IMR-90 (cell line): Measurements from ENCODE around the gene ELAC1. TPM values are rescaled to one million over a fixed set of nuclear protein-coding genes. Genes with fewer than 3 reads are reported as not detected.

Experiments
- ATAC-seq: fragments of 200-7000 bp; cut with Tn5 transposase; 2 replicates; pipeline ENCODE4 v1.9.1; 2020; ENCODE audit warnings: low read depth, mild to moderate bottlenecking, moderate library complexity
- BruUV-seq: library from RNA; stranded (reverse); fragments of 400-500 nt; replicated peaks from 2 replicates; lab custom pipeline; 2021; lab: Mats Ljungman, UMichigan
- CTCF ChIA-PET: fragments of 300-600 bp; formaldehyde crosslinking; extraction: SDS; loops from one replicate; lab custom pipeline; 2021; ENCODE audit warnings: antibody characterized with exemption; lab: Yijun Ruan, JAX
- POLR2A ChIA-PET: fragments of 300-600 bp; sonication (Branson Sonifier 250); formaldehyde crosslinking; loops from one replicate; lab custom pipeline; 2022; ENCODE audit warnings: antibody characterized with exemption; ENCODE audit not compliant: unreplicated experiment; lab: Charles Lee
- DNase-seq: peaks from one replicate; pipeline ENCODE4 v3.0.0; 2013
- H2AFZ ChIP-seq: replicated peaks from 2 replicates; pipeline ENCODE3; 2013; ENCODE audit warnings: low read length, mild to moderate bottlenecking; ENCODE audit not compliant: poor library complexity
- H2AK5ac ChIP-seq: 2 replicates; pipeline ENCODE4 v1.6.1; 2013; ENCODE audit warnings: low read depth, low read length, inconsistent platforms
- H2AK9ac ChIP-seq: replicated peaks from 2 replicates; pipeline ENCODE3; 2013; ENCODE audit warnings: mild to moderate bottlenecking, low read depth, low read length, moderate library complexity; ENCODE audit not compliant: poor library complexity
- H2BK120ac ChIP-seq: 2 replicates; pipeline ENCODE4 v1.6.1; 2013; ENCODE audit warnings: low read depth, low read length, inconsistent platforms
- H2BK15ac ChIP-seq: 3 replicates; pipeline ENCODE4 v1.6.1; 2013; ENCODE audit warnings: low read depth, low read length, inconsistent platforms
- H2BK20ac ChIP-seq: 2 replicates; pipeline ENCODE4 v1.6.1; 2013; ENCODE audit warnings: low read depth, mild to moderate bottlenecking, inconsistent platforms, low read length, moderate library complexity
- H2BK5ac ChIP-seq: 2 replicates; pipeline ENCODE4 v1.6.1; 2013; ENCODE audit warnings: mild to moderate bottlenecking, low read depth, low read length, inconsistent platforms; ENCODE audit not compliant: poor library complexity, severe bottlenecking
- H3K14ac ChIP-seq: replicated peaks from 2 replicates; pipeline ENCODE4 v1.6.1; 2013; ENCODE audit warnings: low read depth, low read length, inconsistent platforms
- H3K18ac ChIP-seq: 2 replicates; pipeline ENCODE4 v1.6.1; 2013; ENCODE audit warnings: low read depth, low read length, control low read depth
- H3K23ac ChIP-seq: 2 replicates; pipeline ENCODE4 v1.6.1; 2013; ENCODE audit warnings: low read depth, low read length, inconsistent platforms
- H3K27ac ChIP-seq: 2 replicates; pipeline ENCODE4 v1.5.1; 2013; ENCODE audit warnings: mild to moderate bottlenecking, control low read depth, low read length; ENCODE audit not compliant: insufficient read depth
- H3K27me3 ChIP-seq: 2 replicates; pipeline ENCODE4 v1.6.1; 2013; ENCODE audit warnings: low read length; ENCODE audit not compliant: control insufficient read depth, insufficient read depth
- H3K36me3 ChIP-seq: 2 replicates; pipeline ENCODE4 v1.6.1; 2013; ENCODE audit warnings: low read length, mixed read lengths; ENCODE audit not compliant: control insufficient read depth, insufficient read depth
- H3K4ac ChIP-seq: 2 replicates; pipeline ENCODE4 v1.6.1; 2013; ENCODE audit warnings: low read depth, low read length, inconsistent platforms
- H3K4me1 ChIP-seq: 2 replicates; pipeline ENCODE4 v1.6.1; 2013; ENCODE audit warnings: low read length, mixed read lengths; ENCODE audit not compliant: control insufficient read depth, insufficient read depth
- H3K4me2 ChIP-seq: 2 replicates; pipeline ENCODE4 v1.6.1; 2013; ENCODE audit warnings: low read depth, mild to moderate bottlenecking, control low read depth, low read length, moderate library complexity
- H3K4me3 ChIP-seq: 2 replicates; pipeline ENCODE4 v1.5.1; 2013; ENCODE audit warnings: low read depth, mild to moderate bottlenecking, control low read depth, low read length, moderate library complexity; ENCODE audit not compliant: insufficient read depth
- H3K56ac ChIP-seq: 2 replicates; pipeline ENCODE4 v1.6.1; 2013; ENCODE audit warnings: low read length, inconsistent platforms; ENCODE audit not compliant: insufficient read depth; ENCODE audit errors: extremely low read depth
- H3K79me1 ChIP-seq, 2 experiments: 2 replicates each; pipeline ENCODE4 v1.6.1; 2013; ENCODE audit warnings: low read length in 2 of 2, inconsistent platforms in 1 of 2, low read depth in 1 of 2
- H3K9ac ChIP-seq: 2 replicates; pipeline ENCODE4 v1.6.1; 2013; ENCODE audit warnings: low read depth, low read length, control low read depth
- H3K9me1 ChIP-seq: 2 replicates; pipeline ENCODE4 v1.6.1; 2013; ENCODE audit warnings: low read length, inconsistent platforms; ENCODE audit not compliant: insufficient read depth
- H3K9me3 ChIP-seq: 2 replicates; pipeline ENCODE4 v1.6.1; 2013; ENCODE audit warnings: low read length; ENCODE audit not compliant: control insufficient read depth, insufficient read depth
- H4K20me1 ChIP-seq: 2 replicates; pipeline ENCODE4 v1.6.1; 2013; ENCODE audit warnings: low read length, inconsistent platforms; ENCODE audit not compliant: insufficient read depth
- H4K5ac ChIP-seq: 2 replicates; pipeline ENCODE4 v1.6.1; 2013; ENCODE audit warnings: mild to moderate bottlenecking, low read depth, low read length, control low read depth
- H4K8ac ChIP-seq, 2 experiments: 2 replicates each; pipeline ENCODE4 v1.6.1; 2013; ENCODE audit warnings: low read depth in 2 of 2, low read length in 2 of 2, control low read depth in 1 of 2, inconsistent platforms in 1 of 2
- H4K91ac ChIP-seq: 2 replicates; pipeline ENCODE4 v1.6.1; 2013; ENCODE audit warnings: low read depth, low read length, inconsistent platforms; ENCODE audit not compliant: insufficient read depth
- BHLHE40 ChIP-seq: fragments of 150-350 bp; IDR thresholded peaks from 2 replicates; pipeline ENCODE4 v1.6.1; 2016; ENCODE audit warnings: mild to moderate bottlenecking, low read depth, low read length
- CEBPB ChIP-seq: IDR thresholded peaks from 2 replicates; pipeline ENCODE4 v1.6.1; 2012; ENCODE audit warnings: low read depth, low read length, improper control_type of control experiment
- CTCF ChIP-seq: conservative IDR thresholded peaks from 2 replicates; pipeline ENCODE4 v1.5.1; 2012; ENCODE audit warnings: mild to moderate bottlenecking, low read depth, low read length, improper control_type of control experiment
- ELK1 ChIP-seq: fragments of 150-350 bp; IDR thresholded peaks from 2 replicates; pipeline ENCODE4 v1.6.1; 2016; ENCODE audit warnings: low read depth, mild to moderate bottlenecking, low read length, moderate library complexity, borderline replicate concordance
- FOS ChIP-seq: fragments of 150-350 bp; IDR thresholded peaks from 2 replicates; pipeline ENCODE4 v1.6.1; 2016; ENCODE audit warnings: low read depth, low read length
- MAFK ChIP-seq: IDR thresholded peaks from 2 replicates; pipeline ENCODE4 v1.6.1; 2012; ENCODE audit warnings: low read depth, low read length, improper control_type of control experiment
- MAZ ChIP-seq: IDR thresholded peaks from 2 replicates; pipeline ENCODE4 v1.6.1; 2012; ENCODE audit warnings: low read depth, mild to moderate bottlenecking, low read length, improper control_type of control experiment, moderate library complexity, borderline replicate concordance
- MXI1 ChIP-seq: IDR thresholded peaks from 2 replicates; pipeline ENCODE4 v1.6.1; 2012; ENCODE audit warnings: low read depth, mild to moderate bottlenecking, low read length, moderate library complexity, borderline replicate concordance
- POLR2A ChIP-seq: IDR thresholded peaks from 2 replicates; pipeline ENCODE4 v1.6.1; 2012; ENCODE audit warnings: mild to moderate bottlenecking, low read depth, low read length
- RAD21 ChIP-seq: IDR thresholded peaks from 2 replicates; pipeline ENCODE4 v1.6.1; 2012; ENCODE audit warnings: low read length, improper control_type of control experiment
- RCOR1 ChIP-seq: IDR thresholded peaks from 2 replicates; pipeline ENCODE4 v1.6.1; 2012; ENCODE audit warnings: mild to moderate bottlenecking, low read length, improper control_type of control experiment; ENCODE audit not compliant: insufficient replicate concordance
- RFX5 ChIP-seq: IDR thresholded peaks from 2 replicates; pipeline ENCODE4 v1.8.0; 2012; ENCODE audit warnings: low read depth, mild to moderate bottlenecking, low read length, moderate library complexity
- SMC3 ChIP-seq: fragments of 150-350 bp; IDR thresholded peaks from 2 replicates; pipeline ENCODE4 v1.6.1; 2016; ENCODE audit warnings: low read depth, mild to moderate bottlenecking, antibody characterized with exemption, low read length, moderate library complexity
- WGBS, 2 experiments: methylation state at CpG; one replicate each; pipeline versions ENCODE4 v1.1.5 to v1.1.7; 2013; ENCODE audit warnings: missing lambda C conversion rate in 2 of 2; ENCODE audit not compliant: insufficient read length in 1 of 2; ENCODE audit errors: extremely low coverage in 2 of 2; 5-methylcytosine and 5-hydroxymethylcytosine counted together
- dilution Hi-C: fragments of 300-500 bp; cut with HindIII; formaldehyde crosslinking; loops from one replicate; pipeline ENCODE4 v1.14.3; 2018; ENCODE audit warnings: low sequenced_read_pairs; ENCODE audit not compliant: unreplicated experiment
- in situ Hi-C: fragments of 300-500 bp; cut with MboI; formaldehyde crosslinking; loops from 3 replicates; pipeline ENCODE4 v1.14.3; 2019; ENCODE audit warnings: low sequenced_read_pairs, inconsistent platforms, mixed read lengths
- intact Hi-C: fragments of 100-400 bp; cut with micrococcal nuclease; formaldehyde crosslinking; loops from 2 replicates; pipeline ENCODE4 v1.10.0; 2022
- polyA plus RNA-seq, 3 experiments: library from polyadenylated mRNA; depleted of rRNA; stranded (reverse); fragments of >200 nt; gene quantifications; 2 replicates each; pipeline ENCODE4 v1.2.3, GENCODE V29; 2012; ENCODE audit warnings: low replicate concordance in 1 of 3
- total RNA-seq: library from RNA; depleted of rRNA; stranded (reverse); fragments of >200 nt; gene quantifications from 2 replicates; pipeline ENCODE4 v1.2.3, GENCODE V29; 2012
- TF ChIP-seq, protein P1 (sequence below): fragments of 150-350 bp; IDR thresholded peaks from 2 replicates; pipeline ENCODE4 v1.6.1; 2017; ENCODE audit warnings: mild to moderate bottlenecking, antibody characterized with exemption, low read length, low read depth

Gene ELAC1
- total and polyA plus RNA-seq, 2 of the 4 experiments (the other 2 are of a cell fraction) = 5.2 to 8.4 TPM

DNA sequence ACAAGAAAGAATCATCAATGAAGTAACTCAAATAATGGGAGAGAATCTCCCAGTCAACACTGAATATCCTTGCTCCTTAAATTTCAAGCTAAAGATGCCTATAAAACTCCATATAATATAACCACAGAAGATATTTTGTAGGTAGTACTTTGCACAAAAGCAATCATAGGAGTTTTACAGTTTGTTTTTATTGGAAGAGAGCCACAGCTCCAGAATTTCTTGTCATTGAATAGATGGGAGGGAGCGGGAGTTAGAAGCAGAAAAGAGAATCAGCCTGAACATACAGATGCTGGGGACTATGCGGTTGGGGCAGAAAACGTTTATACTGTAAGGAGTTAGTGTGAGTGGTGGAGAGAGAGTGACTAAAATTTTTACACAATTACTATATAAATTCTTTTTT is 43.9 kb downstream of the ELAC1 start:
- DNase-seq (peak; percentile 15), ATAC-seq (no peak)
- Histone ChIP-seq H2BK120ac (no peak overlapping the region), H3K4ac (no peak overlapping the region), H3K9me3 (no peaks in the 10 kb centered on the region), H2BK15ac (no peak overlapping the region), H2AK5ac (no peak overlapping the region), H3K4me3 (no peak overlapping the region), H2BK5ac (no peak overlapping the region), H2BK20ac (no peak overlapping the region), H3K56ac (no peak overlapping the region), H3K18ac (no peak overlapping the region), H3K4me1 (no peaks in the 10 kb centered on the region), H4K8ac (no peak overlapping the region), H3K27me3 (no peaks in the 10 kb centered on the region), H3K9ac (no peak overlapping the region), H3K27ac (no peak overlapping the region), H3K36me3 (no peaks in the 10 kb centered on the region), H3K14ac (no peak overlapping the region), H3K4me2 (no peak overlapping the region), H4K5ac (no peak overlapping the region), H3K9me1 (no peaks in the 10 kb centered on the region), H4K91ac (no peak overlapping the region), H2AK9ac (no peak overlapping the region), H3K23ac (no peak overlapping the region), H3K79me1 (no peaks in the 10 kb centered on the region), H4K20me1 (no peaks in the 10 kb centered on the region), H2AFZ (no peak overlapping the region)
- no CpG with 5 or more reads among the region's 3 CpGs for WGBS, 2 experiments
- in situ Hi-C loops = no loop called here
- intact Hi-C loops = no loop called here
- ChIA-PET POLR2A (no interaction called here), CTCF (interaction anchor here (0.6 kb wide), 1 partner anchor 60 kb away, joined by 5 read pairs; no protein-coding TSS in a partner anchor)
- TF ChIP-seq RFX5 = no peak
- TF ChIP-seq BHLHE40 = no peak
- TF ChIP-seq, protein P1, sequence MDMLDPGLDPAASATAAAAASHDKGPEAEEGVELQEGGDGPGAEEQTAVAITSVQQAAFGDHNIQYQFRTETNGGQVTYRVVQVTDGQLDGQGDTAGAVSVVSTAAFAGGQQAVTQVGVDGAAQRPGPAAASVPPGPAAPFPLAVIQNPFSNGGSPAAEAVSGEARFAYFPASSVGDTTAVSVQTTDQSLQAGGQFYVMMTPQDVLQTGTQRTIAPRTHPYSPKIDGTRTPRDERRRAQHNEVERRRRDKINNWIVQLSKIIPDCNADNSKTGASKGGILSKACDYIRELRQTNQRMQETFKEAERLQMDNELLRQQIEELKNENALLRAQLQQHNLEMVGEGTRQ = no peak
- TF ChIP-seq MXI1 = no peak
- no peak for TF ChIP-seq FOS
- TF ChIP-seq MAZ = no peak
- no peak for TF ChIP-seq RAD21
- no peak for TF ChIP-seq MAFK
- TF ChIP-seq POLR2A = no peak
- TF ChIP-seq CEBPB = no peak
- TF ChIP-seq SMC3 = no peak
- TF ChIP-seq RCOR1 = no peak
- TF ChIP-seq CTCF = no peak
- no peak for TF ChIP-seq ELK1
- no TSS peak for BruUV-seq
- dilution Hi-C loops = no loop called here
